GM19099 (cell line): ENCODE data around the gene CPNE5.

Experiments used
- POLR2A ChIP-seq: IDR thresholded peaks from 3 replicates; pipeline ENCODE4 v1.6.1; 2011; ENCODE audit warnings: low read depth; ENCODE audit not compliant: insufficient read length; ENCODE audit errors: extremely low read depth

Gene CPNE5

GRCh38 chr6:36729161-36729524, 110.1 kb downstream of the CPNE5 start:
- TF ChIP-seq POLR2A: no peak

GRCh38 chr6:36728289-36729160, 110.7 kb downstream of the CPNE5 start:
- no peak for TF ChIP-seq POLR2A

- no peak for TF ChIP-seq POLR2A
Measured at GRCh38 chr6:36727505-36728021, 111.7 kb downstream of the CPNE5 start.

DNA sequence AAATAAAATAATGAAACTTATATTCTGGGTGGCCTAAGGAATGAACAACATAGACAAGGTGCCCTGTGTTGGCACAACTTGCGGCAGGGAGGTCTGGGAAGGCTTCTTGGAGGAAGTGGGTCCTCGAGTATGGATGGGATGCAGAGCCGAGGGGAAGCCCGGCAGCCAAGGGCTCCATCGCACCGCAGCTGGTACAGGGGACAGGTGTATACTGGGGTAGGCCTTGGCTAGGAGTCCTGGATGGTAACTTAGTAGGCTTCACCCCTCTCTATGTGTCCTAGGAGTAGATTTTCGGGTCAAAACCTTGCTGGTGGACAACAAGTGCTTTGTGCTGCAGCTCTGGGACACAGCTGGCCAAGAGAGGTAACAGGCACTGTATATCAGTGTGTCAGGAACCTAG, 113.7 kb downstream of the CPNE5 start:
- no peak for TF ChIP-seq POLR2A

DNA sequence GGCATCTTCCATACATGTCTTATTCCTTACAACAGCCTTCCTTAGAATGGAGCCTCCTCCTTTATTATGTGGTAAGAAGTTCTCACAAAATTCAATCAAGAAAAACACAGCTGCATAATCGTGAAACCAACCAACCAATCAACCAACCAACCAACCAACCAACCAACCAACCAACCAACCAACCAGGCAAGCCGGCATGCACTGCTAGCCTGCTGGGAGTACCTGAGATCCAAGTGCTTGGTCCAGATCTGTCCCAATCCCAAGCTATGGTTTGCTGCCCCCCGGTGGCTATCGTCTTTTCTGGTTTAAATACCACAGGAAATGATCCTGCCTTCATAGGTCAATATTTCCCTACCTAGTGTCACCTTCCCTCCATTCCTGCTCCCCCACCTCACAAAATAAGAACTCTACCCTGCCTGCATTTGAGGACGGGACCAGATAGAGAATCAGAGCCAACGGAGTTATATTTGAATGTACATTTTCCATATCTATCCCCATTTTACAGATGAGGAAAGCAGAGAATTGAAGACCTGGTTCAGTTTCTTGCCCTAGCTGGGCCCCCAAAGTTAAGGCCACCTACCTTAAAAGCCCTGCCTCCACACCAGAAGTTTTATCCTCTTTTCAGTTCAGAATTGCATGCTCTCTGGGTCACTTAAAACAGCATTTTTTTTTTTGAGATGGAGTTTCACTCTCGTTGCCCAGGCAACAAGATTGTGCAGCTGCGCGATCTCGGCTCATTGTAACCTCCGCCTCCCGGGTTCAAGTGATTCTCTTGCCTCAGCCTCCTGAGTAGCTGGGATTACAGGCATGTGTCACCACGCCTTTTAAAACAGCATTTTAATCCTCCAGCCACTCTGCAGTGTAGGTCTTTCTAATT, 114.5 kb downstream of the CPNE5 start:
- TF ChIP-seq POLR2A: no peak

GRCh38 chr6:36722879-36723278, 116.4 kb downstream of the CPNE5 start:
- TF ChIP-seq POLR2A: no peak

DNA sequence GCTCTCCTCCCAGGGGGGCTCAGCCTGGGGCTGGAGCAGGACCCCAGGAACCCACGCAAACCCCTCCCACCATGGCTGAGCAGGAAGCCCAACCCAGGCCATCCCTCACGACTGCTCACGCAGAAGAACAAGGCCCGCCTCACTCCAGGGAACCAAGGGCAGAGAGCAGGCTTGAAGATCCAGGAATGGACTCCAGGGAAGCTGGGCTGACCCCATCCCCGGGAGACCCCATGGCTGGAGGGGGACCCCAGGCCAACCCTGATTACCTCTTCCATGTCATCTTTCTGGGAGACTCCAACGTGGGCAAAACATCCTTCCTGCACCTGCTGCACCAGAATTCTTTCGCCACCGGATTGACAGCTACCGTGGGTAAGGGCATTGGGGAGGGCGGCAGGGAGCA, 116.9 kb downstream of the CPNE5 start:
- no peak for TF ChIP-seq POLR2A

- no peak for TF ChIP-seq POLR2A
Measured at GRCh38 chr6:36721369-36722140, 117.7 kb downstream of the CPNE5 start.

GRCh38 chr6:36720251-36721141, 118.7 kb downstream of the CPNE5 start:
- no peak for TF ChIP-seq POLR2A

- no peak for TF ChIP-seq POLR2A
Measured at GRCh38 chr6:36719126-36719525, 120.1 kb downstream of the CPNE5 start.

DNA sequence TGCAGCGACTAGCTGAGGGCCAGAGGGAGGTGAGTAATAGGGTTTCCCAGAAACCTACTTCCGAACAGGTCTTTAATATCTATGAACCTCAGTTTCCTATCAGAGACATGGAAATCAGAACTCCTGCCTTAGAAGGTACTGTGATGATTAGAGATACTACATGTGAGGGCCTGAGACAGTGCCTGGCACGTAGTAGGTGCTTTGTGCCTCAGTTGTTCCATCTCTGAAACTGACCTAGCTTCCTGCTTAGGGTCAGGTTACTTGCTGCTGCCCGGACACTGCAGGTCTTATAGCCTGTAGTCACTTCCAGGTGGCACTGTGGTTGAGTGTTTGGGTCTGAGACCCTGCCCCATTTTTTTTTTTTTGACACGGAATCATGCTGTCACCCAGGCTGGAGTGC, 120.7 kb downstream of the CPNE5 start:
- TF ChIP-seq POLR2A: no peak

GRCh38 chr6:36717871-36718540, 121.2 kb downstream of the CPNE5 start:
- TF ChIP-seq POLR2A: no peak

GRCh38 chr6:36717231-36717825, 121.9 kb downstream of the CPNE5 start:
- TF ChIP-seq POLR2A: no peak
